HEK293 (cell line): Measurements from ENCODE around the gene FAM78A.

Experiments
- PRDM1 ChIP-seq: fragments of 450-650 bp; formaldehyde crosslinking; IDR thresholded peaks from 2 replicates; pipeline ENCODE4; 2016; ENCODE audit warnings: missing biosample characterization, missing genetic modification characterization
- RBAK ChIP-seq: fragments of 450-650 bp; formaldehyde crosslinking; IDR thresholded peaks from 2 replicates; pipeline ENCODE4 v1.5.1; 2016; ENCODE audit warnings: missing biosample characterization, missing genetic modification characterization
- SP7 ChIP-seq: fragments of 450-650 bp; formaldehyde crosslinking; IDR thresholded peaks from 2 replicates; pipeline ENCODE4 v1.5.1; 2016; ENCODE audit warnings: missing biosample characterization, missing genetic modification characterization
- ZNF626 ChIP-seq: fragments of 450-650 bp; sonication (Bioruptor Pico); formaldehyde crosslinking; IDR thresholded peaks from 2 replicates; pipeline ENCODE4 v1.5.1; 2018; ENCODE audit warnings: missing biosample characterization, missing genetic modification characterization, inconsistent platforms
- ZSCAN16 ChIP-seq: fragments of 450-650 bp; formaldehyde crosslinking; IDR thresholded peaks from 2 replicates; pipeline ENCODE4 v1.5.1; 2016; ENCODE audit warnings: missing biosample characterization, missing genetic modification characterization
- TF ChIP-seq, protein P1 (sequence below): fragments of 450-650 bp; formaldehyde crosslinking; IDR thresholded peaks from 2 replicates; pipeline ENCODE4 v1.5.1; 2016; ENCODE audit warnings: missing biosample characterization, missing genetic modification characterization
- TF ChIP-seq, protein P2 (sequence below): fragments of 450-650 bp; formaldehyde crosslinking; optimal IDR thresholded peaks from 2 replicates; pipeline ENCODE3; 2016; ENCODE audit warnings: missing biosample characterization, mild to moderate bottlenecking, missing genetic modification characterization
- TF ChIP-seq, protein P3 (sequence below): fragments of 450-650 bp; formaldehyde crosslinking; IDR thresholded peaks from 2 replicates; pipeline ENCODE4 v1.5.1; 2016; ENCODE audit warnings: missing biosample characterization, missing genetic modification characterization

DNA sequence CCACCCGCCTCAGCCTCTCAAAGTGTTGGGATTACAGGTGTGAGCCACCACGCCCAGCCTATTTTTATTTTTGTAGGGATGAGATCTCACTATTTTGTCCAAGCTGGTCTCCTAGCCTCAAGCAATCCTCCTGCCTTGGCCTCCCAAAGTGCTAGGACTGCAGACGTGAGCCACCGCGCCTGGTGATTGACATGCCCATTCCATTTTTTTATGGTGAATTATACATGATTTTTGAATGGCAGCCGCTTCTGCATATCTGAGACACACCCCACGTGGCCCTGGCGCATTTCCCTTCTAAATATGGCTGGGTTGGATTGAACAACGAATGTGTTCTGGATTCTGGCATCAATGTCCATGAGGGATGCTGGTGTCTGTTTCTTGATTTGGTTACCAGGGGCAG is 35.9 kb upstream of the FAM78A start:
- TF ChIP-seq, protein P1, sequence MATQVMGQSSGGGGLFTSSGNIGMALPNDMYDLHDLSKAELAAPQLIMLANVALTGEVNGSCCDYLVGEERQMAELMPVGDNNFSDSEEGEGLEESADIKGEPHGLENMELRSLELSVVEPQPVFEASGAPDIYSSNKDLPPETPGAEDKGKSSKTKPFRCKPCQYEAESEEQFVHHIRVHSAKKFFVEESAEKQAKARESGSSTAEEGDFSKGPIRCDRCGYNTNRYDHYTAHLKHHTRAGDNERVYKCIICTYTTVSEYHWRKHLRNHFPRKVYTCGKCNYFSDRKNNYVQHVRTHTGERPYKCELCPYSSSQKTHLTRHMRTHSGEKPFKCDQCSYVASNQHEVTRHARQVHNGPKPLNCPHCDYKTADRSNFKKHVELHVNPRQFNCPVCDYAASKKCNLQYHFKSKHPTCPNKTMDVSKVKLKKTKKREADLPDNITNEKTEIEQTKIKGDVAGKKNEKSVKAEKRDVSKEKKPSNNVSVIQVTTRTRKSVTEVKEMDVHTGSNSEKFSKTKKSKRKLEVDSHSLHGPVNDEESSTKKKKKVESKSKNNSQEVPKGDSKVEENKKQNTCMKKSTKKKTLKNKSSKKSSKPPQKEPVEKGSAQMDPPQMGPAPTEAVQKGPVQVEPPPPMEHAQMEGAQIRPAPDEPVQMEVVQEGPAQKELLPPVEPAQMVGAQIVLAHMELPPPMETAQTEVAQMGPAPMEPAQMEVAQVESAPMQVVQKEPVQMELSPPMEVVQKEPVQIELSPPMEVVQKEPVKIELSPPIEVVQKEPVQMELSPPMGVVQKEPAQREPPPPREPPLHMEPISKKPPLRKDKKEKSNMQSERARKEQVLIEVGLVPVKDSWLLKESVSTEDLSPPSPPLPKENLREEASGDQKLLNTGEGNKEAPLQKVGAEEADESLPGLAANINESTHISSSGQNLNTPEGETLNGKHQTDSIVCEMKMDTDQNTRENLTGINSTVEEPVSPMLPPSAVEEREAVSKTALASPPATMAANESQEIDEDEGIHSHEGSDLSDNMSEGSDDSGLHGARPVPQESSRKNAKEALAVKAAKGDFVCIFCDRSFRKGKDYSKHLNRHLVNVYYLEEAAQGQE: no peak
- no peak for TF ChIP-seq ZSCAN16 (tag by site-specific recombination)
- TF ChIP-seq, protein P2, sequence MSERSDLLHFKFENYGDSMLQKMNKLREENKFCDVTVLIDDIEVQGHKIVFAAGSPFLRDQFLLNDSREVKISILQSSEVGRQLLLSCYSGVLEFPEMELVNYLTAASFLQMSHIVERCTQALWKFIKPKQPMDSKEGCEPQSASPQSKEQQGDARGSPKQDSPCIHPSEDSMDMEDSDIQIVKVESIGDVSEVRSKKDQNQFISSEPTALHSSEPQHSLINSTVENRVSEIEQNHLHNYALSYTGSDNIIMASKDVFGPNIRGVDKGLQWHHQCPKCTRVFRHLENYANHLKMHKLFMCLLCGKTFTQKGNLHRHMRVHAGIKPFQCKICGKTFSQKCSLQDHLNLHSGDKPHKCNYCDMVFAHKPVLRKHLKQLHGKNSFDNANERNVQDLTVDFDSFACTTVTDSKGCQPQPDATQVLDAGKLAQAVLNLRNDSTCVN (tag by site-specific recombination): no peak
- no peak for TF ChIP-seq SP7 (tag by site-specific recombination)
- TF ChIP-seq PRDM1 (tag by site-specific recombination): no peak
- no peak for TF ChIP-seq RBAK (tag by site-specific recombination)
- no peak for TF ChIP-seq ZNF626 (tag by site-specific recombination)
- TF ChIP-seq, protein P3, sequence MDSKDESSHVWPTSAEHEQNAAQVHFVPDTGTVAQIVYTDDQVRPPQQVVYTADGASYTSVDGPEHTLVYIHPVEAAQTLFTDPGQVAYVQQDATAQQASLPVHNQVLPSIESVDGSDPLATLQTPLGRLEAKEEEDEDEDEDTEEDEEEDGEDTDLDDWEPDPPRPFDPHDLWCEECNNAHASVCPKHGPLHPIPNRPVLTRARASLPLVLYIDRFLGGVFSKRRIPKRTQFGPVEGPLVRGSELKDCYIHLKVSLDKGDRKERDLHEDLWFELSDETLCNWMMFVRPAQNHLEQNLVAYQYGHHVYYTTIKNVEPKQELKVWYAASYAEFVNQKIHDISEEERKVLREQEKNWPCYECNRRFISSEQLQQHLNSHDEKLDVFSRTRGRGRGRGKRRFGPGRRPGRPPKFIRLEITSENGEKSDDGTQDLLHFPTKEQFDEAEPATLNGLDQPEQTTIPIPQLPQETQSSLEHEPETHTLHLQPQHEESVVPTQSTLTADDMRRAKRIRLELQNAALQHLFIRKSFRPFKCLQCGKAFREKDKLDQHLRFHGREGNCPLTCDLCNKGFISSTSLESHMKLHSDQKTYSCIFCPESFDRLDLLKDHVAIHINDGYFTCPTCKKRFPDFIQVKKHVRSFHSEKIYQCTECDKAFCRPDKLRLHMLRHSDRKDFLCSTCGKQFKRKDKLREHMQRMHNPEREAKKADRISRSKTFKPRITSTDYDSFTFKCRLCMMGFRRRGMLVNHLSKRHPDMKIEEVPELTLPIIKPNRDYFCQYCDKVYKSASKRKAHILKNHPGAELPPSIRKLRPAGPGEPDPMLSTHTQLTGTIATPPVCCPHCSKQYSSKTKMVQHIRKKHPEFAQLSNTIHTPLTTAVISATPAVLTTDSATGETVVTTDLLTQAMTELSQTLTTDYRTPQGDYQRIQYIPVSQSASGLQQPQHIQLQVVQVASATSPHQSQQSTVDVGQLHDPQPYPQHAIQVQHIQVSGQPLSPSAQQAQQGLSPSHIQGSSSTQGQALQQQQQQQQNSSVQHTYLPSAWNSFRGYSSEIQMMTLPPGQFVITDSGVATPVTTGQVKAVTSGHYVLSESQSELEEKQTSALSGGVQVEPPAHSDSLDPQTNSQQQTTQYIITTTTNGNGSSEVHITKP (tag by site-specific recombination): no peak
